ENCODE results near the gene C1orf232. TPM values are rescaled to one million over a fixed set of nuclear protein-coding genes. Genes with fewer than 3 reads are reported as not detected.

The C1orf232 gene
- total and polyA plus RNA-seq, 9 of the 15 experiments (the other 6 are each of a cell fraction or from before 2014, with no cell fraction given): not detected

DNA sequence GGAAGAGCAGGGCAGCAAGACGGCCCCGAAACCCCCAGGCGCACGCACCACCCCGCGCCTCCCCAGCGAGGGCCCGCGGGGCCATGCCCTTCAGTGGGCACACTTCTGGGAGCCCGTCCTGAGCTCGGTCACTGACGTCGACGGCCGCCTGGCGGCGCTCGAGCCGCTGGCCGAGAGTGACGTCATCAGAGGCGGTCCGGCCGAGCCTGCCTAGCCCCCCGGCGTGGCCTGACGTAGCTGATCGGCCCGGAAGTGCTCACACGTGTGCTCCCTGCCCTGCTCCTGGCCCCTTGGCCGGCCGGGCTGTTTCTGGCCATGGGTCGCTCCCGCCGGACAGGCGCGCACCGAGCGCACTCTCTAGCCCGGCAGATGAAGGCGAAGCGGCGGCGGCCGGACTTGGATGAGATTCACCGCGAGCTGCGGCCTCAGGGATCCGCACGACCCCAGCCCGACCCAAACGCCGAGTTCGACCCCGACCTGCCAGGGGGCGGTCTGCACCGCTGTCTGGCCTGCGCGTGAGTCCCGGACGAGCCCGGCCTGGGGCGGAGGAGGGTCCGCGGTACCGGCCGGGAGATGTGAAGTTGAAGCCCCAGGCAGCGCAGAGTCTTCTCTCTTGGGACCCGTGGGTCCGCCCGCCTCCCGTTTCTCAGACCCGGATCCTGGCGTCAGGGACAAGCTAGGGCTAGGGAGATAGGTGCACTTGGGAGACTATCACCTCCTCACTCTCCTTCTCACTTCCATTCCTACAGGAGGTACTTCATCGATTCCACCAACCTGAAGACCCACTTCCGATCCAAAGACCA, 1.1 kb upstream of the C1orf232 start, which contains the start of gene ZNF593 (continued):
- TF ChIP-seq, protein P1, sequence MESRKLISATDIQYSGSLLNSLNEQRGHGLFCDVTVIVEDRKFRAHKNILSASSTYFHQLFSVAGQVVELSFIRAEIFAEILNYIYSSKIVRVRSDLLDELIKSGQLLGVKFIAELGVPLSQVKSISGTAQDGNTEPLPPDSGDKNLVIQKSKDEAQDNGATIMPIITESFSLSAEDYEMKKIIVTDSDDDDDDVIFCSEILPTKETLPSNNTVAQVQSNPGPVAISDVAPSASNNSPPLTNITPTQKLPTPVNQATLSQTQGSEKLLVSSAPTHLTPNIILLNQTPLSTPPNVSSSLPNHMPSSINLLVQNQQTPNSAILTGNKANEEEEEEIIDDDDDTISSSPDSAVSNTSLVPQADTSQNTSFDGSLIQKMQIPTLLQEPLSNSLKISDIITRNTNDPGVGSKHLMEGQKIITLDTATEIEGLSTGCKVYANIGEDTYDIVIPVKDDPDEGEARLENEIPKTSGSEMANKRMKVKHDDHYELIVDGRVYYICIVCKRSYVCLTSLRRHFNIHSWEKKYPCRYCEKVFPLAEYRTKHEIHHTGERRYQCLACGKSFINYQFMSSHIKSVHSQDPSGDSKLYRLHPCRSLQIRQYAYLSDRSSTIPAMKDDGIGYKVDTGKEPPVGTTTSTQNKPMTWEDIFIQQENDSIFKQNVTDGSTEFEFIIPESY (CRISPR knock-in tag; IDR thresholded peaks at IDR 0.05): peak; percentile 86
- TF ChIP-seq L3MBTL2 (IDR thresholded peaks at IDR 0.05) (peak; percentile 81), TEAD4 (IDR thresholded peaks at IDR 0.05; ENCODE audit: low read length) (no peak), TEAD4 (CRISPR knock-in tag; IDR thresholded peaks at IDR 0.05; ENCODE audit: borderline replicate concordance) (no peak), MYBL2 (IDR thresholded peaks at IDR 0.05; ENCODE audit: low read depth) (no peak), MYBL2 (CRISPR knock-in tag; IDR thresholded peaks at IDR 0.05; ENCODE audit: borderline replicate concordance) (no peak), POLR2G (IDR thresholded peaks at IDR 0.05; ENCODE audit: low read depth, low read length) (peak; percentile 96), ZFP30 (CRISPR knock-in tag; IDR thresholded peaks at IDR 0.05; ENCODE audit: borderline replicate concordance) (no peak), STAT5B (CRISPR knock-in tag; IDR thresholded peaks at IDR 0.05) (no peak), NR2F6 (CRISPR knock-in tag; IDR thresholded peaks at IDR 0.05) (0 out of 2 replicates have a peak, but pooled peaks have one; percentile 81), SIN3B (IDR thresholded peaks at IDR 0.05; ENCODE audit: low read depth) (peak; percentile 92), ZBED1 (IDR thresholded peaks at IDR 0.05) (peak; percentile 45; the same call in 1 of the 2 replicates), JUN (IDR thresholded peaks at IDR 0.05; ENCODE audit: borderline replicate concordance, low read depth, low read length) (peak; percentile 100), JUN (CRISPR knock-in tag; IDR thresholded peaks at IDR 0.05; ENCODE audit: borderline replicate concordance) (peak; percentile 98), NRF1 (conservative IDR thresholded peaks at IDR 0.05 in 1 of 2, IDR thresholded peaks at IDR 0.05 in 1 of 2) (peak; percentile 63 to 73), CEBPB (tag; IDR thresholded peaks at IDR 0.05) (no peak), GTF2A2 (tag; IDR thresholded peaks at IDR 0.05) (no peak), MYNN (IDR thresholded peaks at IDR 0.05) (peak; percentile 76; the same call in 1 of the 2 replicates), MYNN (CRISPR knock-in tag; IDR thresholded peaks at IDR 0.05) (no peak), RNF2 (IDR thresholded peaks at IDR 0.05) (peak; percentile 76), BDP1 (IDR thresholded peaks at IDR 0.05; ENCODE audit: insufficient read depth, insufficient read length) (no peak), ZBTB7A (IDR thresholded peaks at IDR 0.05; ENCODE audit: borderline replicate concordance, control insufficient read depth, low read depth, low read length) (peak; percentile 87; the same call in 1 of the 2 replicates), RBFOX2 (IDR thresholded peaks at IDR 0.05; ENCODE audit: low read depth, low read length) (peak; percentile 96), NFIC (IDR thresholded peaks at IDR 0.05) (peak; percentile 55; the same call in 1 of the 2 replicates)
- TF ChIP-seq, protein P2, sequence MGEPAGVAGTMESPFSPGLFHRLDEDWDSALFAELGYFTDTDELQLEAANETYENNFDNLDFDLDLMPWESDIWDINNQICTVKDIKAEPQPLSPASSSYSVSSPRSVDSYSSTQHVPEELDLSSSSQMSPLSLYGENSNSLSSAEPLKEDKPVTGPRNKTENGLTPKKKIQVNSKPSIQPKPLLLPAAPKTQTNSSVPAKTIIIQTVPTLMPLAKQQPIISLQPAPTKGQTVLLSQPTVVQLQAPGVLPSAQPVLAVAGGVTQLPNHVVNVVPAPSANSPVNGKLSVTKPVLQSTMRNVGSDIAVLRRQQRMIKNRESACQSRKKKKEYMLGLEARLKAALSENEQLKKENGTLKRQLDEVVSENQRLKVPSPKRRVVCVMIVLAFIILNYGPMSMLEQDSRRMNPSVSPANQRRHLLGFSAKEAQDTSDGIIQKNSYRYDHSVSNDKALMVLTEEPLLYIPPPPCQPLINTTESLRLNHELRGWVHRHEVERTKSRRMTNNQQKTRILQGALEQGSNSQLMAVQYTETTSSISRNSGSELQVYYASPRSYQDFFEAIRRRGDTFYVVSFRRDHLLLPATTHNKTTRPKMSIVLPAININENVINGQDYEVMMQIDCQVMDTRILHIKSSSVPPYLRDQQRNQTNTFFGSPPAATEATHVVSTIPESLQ (CRISPR knock-in tag; IDR thresholded peaks at IDR 0.05): no peak; the same call in 1 of the 2 replicates
- TF ChIP-seq, protein P3, sequence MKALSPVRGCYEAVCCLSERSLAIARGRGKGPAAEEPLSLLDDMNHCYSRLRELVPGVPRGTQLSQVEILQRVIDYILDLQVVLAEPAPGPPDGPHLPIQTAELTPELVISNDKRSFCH (CRISPR knock-in tag; IDR thresholded peaks at IDR 0.05): no peak
- TF ChIP-seq, protein P3 (tag; IDR thresholded peaks at IDR 0.05): peak; percentile 53; the same call in 1 of the 2 replicates
